Measurements from ENCODE around the gene ALCAM. TPM values are rescaled to one million over a fixed set of nuclear protein-coding genes. Genes with fewer than 3 reads are reported as not detected.

Gene ALCAM
- total RNA-seq, 1 experiment from 2014 or later, result 0.41 TPM

DNA sequence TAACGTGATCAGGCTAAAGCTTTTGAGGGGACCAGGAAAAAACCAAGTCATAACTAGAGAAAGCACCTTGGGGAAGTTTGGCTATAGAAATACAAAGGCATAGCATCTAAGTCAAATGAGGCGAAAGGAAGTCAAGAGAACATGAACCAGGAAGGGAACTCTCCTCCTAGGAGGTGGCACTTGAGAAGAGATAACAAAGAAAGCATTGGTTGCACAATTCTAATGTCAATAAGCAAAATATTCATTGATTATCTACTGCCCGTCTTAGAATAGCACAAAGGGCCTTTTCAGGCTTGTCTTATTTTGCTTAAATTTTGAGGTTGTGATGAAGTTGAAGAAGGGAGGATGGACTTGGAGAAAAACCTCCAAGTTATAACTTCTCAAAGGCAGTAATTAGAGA lies 73.4 kb downstream of the ALCAM start:
- H3K9me3 Mint-ChIP-seq (ENCODE audit: unreplicated experiment), result no peaks in the 10 kb centered on the region
- no peaks in the 10 kb centered on the region for H3K36me3 Mint-ChIP-seq (ENCODE audit: insufficient read depth, unreplicated experiment)
- no peak overlapping the region for H3K4me3 Mint-ChIP-seq (ENCODE audit: unreplicated experiment)
- POLR2A ChIA-PET, result no interaction called here
- H3K27ac Mint-ChIP-seq (ENCODE audit: unreplicated experiment), result no peak overlapping the region
- no peak for TF ChIP-seq CTCF (IDR thresholded peaks at IDR 0.05; ENCODE audit: insufficient read depth in 1 of 2, low read depth in 1 of 2, low read length in 1 of 2, severe bottlenecking in 1 of 2, unreplicated experiment in 1 of 2)
- Histone ChIP-seq H3K36me3 (ENCODE audit: control insufficient read depth, insufficient read depth, low read length) (no peaks in the 10 kb centered on the region), H3K4me1 (no peaks in the 10 kb centered on the region), H3K9me3 (no peaks in the 10 kb centered on the region), H3K27me3 (replicated peaks; ENCODE audit: control insufficient read depth, insufficient read depth, low read length) (no peaks in the 10 kb centered on the region), H3K4me3 (ENCODE audit: low read depth, low read length) (no peak overlapping the region)
- DNase-seq, result no peak
- no peaks in the 10 kb centered on the region for H3K27me3 Mint-ChIP-seq (ENCODE audit: insufficient read depth, unreplicated experiment)
- BruUV-seq (replicated peaks), result no TSS peak
- CTCF ChIA-PET, result no interaction called here
- H3K4me1 Mint-ChIP-seq (ENCODE audit: low read depth, unreplicated experiment), result no peaks in the 10 kb centered on the region
- intact Hi-C loops (cut with micrococcal nuclease; ENCODE audit: unreplicated experiment), result no loop called here

DNA sequence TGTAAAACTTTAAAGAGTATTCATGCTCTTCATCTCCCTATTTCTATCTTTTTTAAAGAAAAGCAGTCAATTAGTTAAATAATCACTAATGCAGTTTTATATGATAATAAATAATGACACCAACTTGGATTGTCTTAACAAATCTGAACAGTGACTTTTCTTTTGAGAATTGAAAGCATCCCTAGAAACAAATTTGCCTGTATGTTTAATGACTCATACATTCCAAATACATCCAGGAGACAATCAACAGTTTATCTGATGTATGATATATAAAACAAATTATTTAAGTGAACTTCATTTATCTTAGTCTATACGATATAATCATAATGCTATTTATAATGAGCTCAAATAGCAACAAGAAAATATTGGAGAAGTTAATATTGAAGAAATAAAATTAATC lies 78.0 kb downstream of the ALCAM start:
- CTCF ChIA-PET, result no interaction called here
- Histone ChIP-seq H3K4me3 (ENCODE audit: low read depth, low read length) (no peak overlapping the region), H3K9me3 (no peaks in the 10 kb centered on the region), H3K27me3 (replicated peaks; ENCODE audit: control insufficient read depth, insufficient read depth, low read length) (no peaks in the 10 kb centered on the region), H3K36me3 (ENCODE audit: control insufficient read depth, insufficient read depth, low read length) (no peaks in the 10 kb centered on the region), H3K4me1 (no peaks in the 10 kb centered on the region)
- TF ChIP-seq CTCF (IDR thresholded peaks at IDR 0.05; ENCODE audit: insufficient read depth in 1 of 2, low read depth in 1 of 2, low read length in 1 of 2, severe bottlenecking in 1 of 2, unreplicated experiment in 1 of 2), result no peak
- H3K9me3 Mint-ChIP-seq (ENCODE audit: unreplicated experiment), result no peaks in the 10 kb centered on the region
- no peaks in the 10 kb centered on the region for H3K4me1 Mint-ChIP-seq (ENCODE audit: low read depth, unreplicated experiment)
- no TSS peak for BruUV-seq (replicated peaks)
- POLR2A ChIA-PET, result no interaction called here
- H3K36me3 Mint-ChIP-seq (ENCODE audit: insufficient read depth, unreplicated experiment), result no peaks in the 10 kb centered on the region
- no peak for DNase-seq
- intact Hi-C loops (cut with micrococcal nuclease; ENCODE audit: unreplicated experiment), result no loop called here
- no peak overlapping the region for H3K4me3 Mint-ChIP-seq (ENCODE audit: unreplicated experiment)
- H3K27ac Mint-ChIP-seq (ENCODE audit: unreplicated experiment), result no peak overlapping the region
- no peaks in the 10 kb centered on the region for H3K27me3 Mint-ChIP-seq (ENCODE audit: insufficient read depth, unreplicated experiment)

DNA sequence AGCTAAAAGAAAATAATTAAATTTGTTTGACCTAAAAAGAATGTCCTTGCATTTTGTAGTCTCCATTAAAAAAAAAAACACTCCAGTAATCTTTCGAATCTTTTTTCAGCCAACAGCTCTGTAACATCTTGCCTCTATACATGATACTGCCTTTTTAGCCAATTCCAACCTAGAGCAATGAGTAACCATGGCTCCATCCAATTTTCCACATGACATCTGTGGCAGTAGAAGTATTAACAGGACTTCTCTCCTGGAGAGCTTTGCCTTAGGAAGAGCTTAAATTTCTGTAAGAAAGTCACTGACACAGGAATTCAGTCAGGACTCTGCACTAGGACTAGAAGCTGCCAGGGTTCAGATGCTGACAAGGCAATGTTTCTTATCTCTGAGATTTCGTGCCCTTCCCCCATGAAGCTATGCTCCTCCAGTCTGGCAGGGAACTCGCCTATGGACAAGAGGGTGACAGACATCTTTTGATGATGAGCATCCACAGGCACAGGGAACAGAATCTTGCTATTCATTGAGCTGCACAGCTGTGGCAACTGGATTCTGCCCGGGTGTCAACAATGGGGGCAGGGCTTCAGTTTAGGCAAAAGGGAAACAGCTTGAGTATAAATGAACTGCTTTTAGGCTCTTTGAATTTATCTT lies 81.8 kb downstream of the ALCAM start:
- CTCF ChIA-PET, result no interaction called here
- POLR2A ChIA-PET, result no interaction called here
- no peak for DNase-seq
- Histone ChIP-seq H3K9me3 (no peaks in the 10 kb centered on the region), H3K4me1 (no peaks in the 10 kb centered on the region), H3K4me3 (ENCODE audit: low read depth, low read length) (no peak overlapping the region), H3K36me3 (ENCODE audit: control insufficient read depth, insufficient read depth, low read length) (no peaks in the 10 kb centered on the region), H3K27me3 (replicated peaks; ENCODE audit: control insufficient read depth, insufficient read depth, low read length) (no peaks in the 10 kb centered on the region)
- Mint-ChIP-seq H3K9me3 (ENCODE audit: unreplicated experiment) (no peaks in the 10 kb centered on the region), H3K27me3 (ENCODE audit: insufficient read depth, unreplicated experiment) (no peaks in the 10 kb centered on the region), H3K4me1 (ENCODE audit: low read depth, unreplicated experiment) (no peaks in the 10 kb centered on the region), H3K27ac (ENCODE audit: unreplicated experiment) (no peak overlapping the region), H3K4me3 (ENCODE audit: unreplicated experiment) (no peak overlapping the region), H3K36me3 (ENCODE audit: insufficient read depth, unreplicated experiment) (no peaks in the 10 kb centered on the region)
- no peak for TF ChIP-seq CTCF (IDR thresholded peaks at IDR 0.05; ENCODE audit: insufficient read depth in 1 of 2, low read depth in 1 of 2, low read length in 1 of 2, severe bottlenecking in 1 of 2, unreplicated experiment in 1 of 2)
- intact Hi-C loops (cut with micrococcal nuclease; ENCODE audit: unreplicated experiment), result no loop called here
- no TSS peak for BruUV-seq (replicated peaks)
